GM12874 (cell line): Measurements from ENCODE around the gene ZNF148.

ENCODE experiments used
- TF ChIP-seq, protein P1 (sequence below): IDR thresholded peaks from 2 replicates; pipeline ENCODE4 v1.5.1; 2011; ENCODE audit warnings: low read depth, mild to moderate bottlenecking, control low read depth, low read length, moderate library complexity; ENCODE audit not compliant: insufficient read depth

Gene ZNF148

DNA sequence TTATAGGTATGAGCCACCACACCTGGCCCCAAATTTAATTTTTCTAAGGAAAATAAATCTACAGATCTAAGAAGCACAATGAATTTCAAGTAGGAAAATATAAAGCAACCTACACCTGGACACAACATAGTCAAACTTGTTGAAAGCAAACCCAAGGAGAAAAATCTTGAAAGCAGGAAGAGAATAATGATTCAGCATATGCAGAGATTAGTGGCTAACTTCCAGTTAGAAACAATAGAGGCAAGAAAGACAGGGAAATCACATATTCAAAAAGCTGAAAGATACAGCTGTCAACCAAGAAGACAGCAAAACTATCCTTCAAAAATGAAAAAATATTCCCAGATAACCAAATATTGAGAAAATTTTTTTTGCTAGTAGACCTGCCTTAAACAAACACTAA is 49.4 kb downstream of the ZNF148 start:
- TF ChIP-seq, protein P1, sequence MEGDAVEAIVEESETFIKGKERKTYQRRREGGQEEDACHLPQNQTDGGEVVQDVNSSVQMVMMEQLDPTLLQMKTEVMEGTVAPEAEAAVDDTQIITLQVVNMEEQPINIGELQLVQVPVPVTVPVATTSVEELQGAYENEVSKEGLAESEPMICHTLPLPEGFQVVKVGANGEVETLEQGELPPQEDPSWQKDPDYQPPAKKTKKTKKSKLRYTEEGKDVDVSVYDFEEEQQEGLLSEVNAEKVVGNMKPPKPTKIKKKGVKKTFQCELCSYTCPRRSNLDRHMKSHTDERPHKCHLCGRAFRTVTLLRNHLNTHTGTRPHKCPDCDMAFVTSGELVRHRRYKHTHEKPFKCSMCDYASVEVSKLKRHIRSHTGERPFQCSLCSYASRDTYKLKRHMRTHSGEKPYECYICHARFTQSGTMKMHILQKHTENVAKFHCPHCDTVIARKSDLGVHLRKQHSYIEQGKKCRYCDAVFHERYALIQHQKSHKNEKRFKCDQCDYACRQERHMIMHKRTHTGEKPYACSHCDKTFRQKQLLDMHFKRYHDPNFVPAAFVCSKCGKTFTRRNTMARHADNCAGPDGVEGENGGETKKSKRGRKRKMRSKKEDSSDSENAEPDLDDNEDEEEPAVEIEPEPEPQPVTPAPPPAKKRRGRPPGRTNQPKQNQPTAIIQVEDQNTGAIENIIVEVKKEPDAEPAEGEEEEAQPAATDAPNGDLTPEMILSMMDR: no peak

DNA sequence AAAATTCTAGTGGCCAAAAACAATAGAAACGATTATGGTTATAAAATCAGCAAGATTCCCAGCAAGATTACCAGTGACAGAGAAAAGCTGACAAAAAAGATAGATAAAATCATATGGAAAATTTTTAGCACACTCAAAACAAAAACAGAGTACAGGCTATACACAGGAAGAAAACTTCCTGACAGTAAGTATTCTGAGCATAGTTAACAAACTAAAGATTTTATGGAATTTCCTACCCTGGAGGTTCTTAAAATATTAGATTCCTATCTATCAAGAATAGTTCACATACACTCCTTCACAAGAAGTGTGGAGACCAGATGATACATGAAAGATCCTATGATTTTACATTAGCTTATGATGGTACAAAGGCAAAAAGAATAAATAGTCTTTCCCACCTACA is 50.8 kb downstream of the ZNF148 start:
- TF ChIP-seq, protein P1: no peak

DNA sequence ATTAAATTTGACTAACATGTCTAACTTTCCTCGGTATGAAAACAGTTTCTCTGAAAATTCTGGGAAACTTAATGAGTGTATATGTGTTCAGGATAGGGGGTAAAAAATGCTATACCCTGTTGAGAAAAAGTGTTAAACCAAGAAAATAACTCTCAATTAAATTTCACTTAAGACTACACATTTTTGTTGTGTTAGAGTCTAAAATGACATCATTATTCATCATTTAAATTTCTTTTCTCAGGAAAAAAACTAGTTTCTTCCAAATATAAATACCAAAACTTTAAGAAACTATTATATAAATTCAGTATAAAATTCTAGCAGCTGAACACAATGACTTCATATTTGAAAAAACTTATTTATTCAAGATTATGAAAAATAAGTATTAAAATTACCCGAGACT is 52.2 kb downstream of the ZNF148 start:
- TF ChIP-seq, protein P1: no peak

DNA sequence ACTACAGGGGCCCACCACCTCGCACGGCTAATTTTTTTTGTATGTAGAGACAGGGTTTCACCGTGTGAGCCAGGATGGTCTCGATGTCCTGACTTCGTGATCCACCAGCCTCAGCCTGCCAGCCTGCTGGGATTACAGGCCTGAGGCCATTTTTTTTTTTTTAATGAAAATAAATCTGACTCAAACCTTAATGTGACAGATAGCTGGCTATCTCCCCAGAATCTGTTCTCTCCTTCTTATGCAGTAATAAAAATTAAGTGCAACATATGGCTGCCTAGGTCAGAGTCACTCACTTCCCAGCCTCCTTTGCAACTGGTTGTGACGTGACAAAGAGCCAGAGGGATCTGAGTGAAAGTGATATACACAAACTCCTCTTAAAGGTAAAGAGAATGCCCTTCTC is 53.0 kb downstream of the ZNF148 start:
- TF ChIP-seq, protein P1: no peak

DNA sequence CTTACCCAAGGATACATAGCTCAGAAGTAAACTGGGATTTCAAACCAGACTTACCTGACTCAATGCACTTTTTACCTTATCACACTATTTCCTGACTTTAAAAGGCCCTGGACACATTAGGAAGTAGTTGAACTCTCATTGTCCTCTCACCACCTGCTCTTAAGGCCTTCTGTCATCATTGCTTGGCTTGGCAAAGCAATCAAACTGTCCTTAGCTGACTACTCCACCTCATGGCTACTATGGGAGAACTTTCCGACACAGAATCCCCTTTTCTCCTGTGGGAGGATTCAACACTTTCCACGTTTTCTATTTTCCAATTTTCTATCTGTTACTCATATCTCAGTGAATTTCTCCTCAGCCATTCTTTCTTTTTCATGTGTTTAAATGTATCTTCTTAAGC is 55.4 kb downstream of the ZNF148 start:
- TF ChIP-seq, protein P1: no peak

DNA sequence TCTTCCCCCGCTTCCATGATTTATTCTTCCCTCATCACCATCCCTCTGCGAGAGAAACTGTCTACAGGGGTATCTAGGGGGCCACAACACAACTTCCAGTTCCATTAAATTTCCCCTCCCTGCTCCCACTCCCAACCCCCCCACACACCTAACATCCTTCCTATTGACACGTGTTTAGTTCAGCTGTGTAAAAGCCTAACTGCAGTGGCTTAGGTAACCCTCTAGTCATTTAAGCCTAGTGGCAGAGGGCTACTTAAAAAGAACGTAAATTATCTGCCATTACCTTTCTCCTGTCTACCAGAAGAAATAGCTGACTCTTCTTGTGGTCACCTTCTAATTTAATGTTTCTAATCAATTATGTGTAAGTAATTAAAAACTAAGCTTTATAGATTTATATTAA is 56.3 kb downstream of the ZNF148 start:
- TF ChIP-seq, protein P1: no peak

DNA sequence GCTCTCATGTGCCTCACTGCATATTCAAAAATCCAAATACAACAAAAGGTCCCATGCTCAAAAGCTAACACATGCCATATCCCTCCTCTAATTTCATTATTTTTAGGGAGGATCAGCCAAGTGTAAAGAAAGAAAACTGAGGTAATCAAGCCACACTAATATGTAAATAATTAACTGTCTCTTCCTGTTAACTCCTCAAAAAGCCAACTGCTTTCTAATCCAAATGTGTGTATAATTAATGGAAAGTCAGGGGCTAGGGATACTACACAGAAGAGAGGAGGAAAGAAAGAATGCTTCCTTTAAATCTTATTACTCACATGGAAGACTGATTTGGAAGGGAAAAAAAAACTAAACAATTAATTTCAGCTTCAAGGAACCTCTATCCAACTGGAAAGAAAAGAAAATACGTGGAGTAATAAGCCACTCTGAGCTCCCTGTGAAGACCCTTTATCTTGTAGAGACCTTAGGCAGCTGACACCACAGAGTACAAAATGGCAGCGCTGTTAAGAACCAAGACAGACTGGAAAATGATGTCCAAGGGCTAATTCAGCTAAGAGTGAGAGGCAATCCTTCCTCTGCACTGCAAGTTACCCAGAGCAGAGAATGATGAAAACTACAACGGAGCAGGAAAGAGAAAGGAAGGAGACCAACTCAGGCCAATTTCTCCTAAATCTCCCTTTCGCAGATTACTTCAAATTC is 56.8 kb downstream of the ZNF148 start:
- TF ChIP-seq, protein P1: no peak

DNA sequence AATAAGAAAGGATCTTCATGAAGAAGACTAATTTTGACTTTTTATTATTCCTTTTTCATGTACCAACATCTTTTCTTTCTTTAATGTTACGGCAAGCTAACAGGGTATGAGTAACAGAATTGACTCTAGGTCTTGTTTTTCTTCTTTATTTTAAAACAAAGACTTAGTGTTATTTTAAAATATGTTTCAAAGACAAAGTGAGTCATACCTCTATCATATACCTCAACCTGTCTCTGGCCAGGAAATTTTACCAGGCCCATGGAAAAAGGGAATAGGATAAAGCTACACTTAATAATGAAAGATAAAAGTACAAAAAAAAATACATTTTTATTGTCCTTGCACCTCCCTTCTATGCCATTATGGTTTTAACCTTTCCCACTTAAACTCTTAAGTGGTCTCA is 57.4 kb downstream of the ZNF148 start:
- TF ChIP-seq, protein P1: no peak
